ENCODE results near the gene CDK5. TPM values are rescaled to one million over a fixed set of nuclear protein-coding genes. Genes with fewer than 3 reads are reported as not detected.

Gene CDK5
- total RNA-seq, 2 donors from 2014 or later, result 13.0 to 19.4 TPM

- DNase-seq (ENCODE audit: low spot score in 2 of 2), result no peak
- peaks cover 0 to 7% of the 10 kb centered on the region in 2 donors for H3K36me3 Mint-ChIP-seq
- H3K27ac Mint-ChIP-seq, result peak overlapping the region in 1 of 2 donors; percentile 47
- no peak for ATAC-seq
- H3K9me3 Mint-ChIP-seq, result no peaks in the 10 kb centered on the region
Observed at GRCh38 chr7:151088856-151089699, 31.4 kb upstream of the CDK5 start.

- peaks cover 0 to 7% of the 10 kb centered on the region in 2 donors for H3K36me3 Mint-ChIP-seq
- H3K9me3 Mint-ChIP-seq, result no peaks in the 10 kb centered on the region
- peak overlapping the region; percentile 50 to 61 for H3K27ac Mint-ChIP-seq
- DNase-seq (ENCODE audit: low spot score in 2 of 2), result no peak
- peak in 1 of 2 donors; percentile 19 for ATAC-seq
Observed at GRCh38 chr7:151088019-151088855, 30.5 kb upstream of the CDK5 start.

DNA sequence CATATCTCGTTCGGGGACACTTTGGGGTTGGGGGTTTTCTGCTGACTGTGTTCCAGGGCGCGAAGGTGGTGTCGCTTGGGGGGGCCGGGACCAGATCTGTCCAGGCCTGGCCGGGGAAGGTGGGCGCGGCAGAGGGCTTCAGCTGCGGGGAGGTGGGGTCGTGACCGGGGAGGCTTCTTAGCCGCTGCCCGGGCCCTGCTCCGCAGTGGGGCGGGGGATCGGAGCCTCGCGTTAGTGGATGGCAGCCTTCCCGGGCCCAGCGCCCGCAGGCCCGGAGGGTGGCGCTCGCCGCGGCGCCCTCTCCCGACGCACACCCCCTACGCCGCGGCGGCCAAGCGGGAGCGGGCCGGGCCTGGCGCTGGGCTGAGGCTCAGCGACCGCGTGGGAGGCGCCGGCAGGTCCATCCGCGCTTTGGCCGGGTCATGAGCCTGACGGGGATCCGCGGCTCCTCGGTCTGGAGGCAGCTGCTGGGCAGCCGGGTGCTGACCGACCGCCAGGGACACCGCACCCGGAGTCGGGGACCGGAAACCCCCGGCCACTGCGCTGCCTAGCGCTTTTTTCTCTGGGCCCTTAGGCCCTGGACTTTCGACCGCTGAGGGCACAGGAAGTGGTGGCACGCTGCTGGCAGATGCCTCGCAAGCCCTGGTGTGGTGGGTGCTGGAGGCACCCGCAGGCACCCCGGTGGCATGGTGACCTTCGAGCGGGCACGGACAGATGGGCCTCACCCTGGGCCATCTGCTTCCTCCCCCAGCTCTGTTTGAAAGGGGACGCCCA lies 29.7 kb upstream of the CDK5 start:
- Mint-ChIP-seq H3K27ac (peak overlapping the region; percentile 57 to 61), H3K36me3 (peaks cover 6 to 13% of the 10 kb centered on the region in 2 donors), H3K9me3 (no peaks in the 10 kb centered on the region)
- ATAC-seq (peak; percentile 35 to 49), DNase-seq (ENCODE audit: low spot score in 2 of 2) (peak; percentile 46 to 74)

- ATAC-seq (peak in 1 of 2 donors; percentile 16), DNase-seq (ENCODE audit: low spot score in 2 of 2) (peak in 1 of 2 donors; percentile 46)
- H3K36me3 Mint-ChIP-seq, result peaks cover 6 to 13% of the 10 kb centered on the region in 2 donors
Observed at GRCh38 chr7:151086802-151087244, 29.1 kb upstream of the CDK5 start.

GRCh38 chr7:151085691-151086620 lies 28.3 kb upstream of the CDK5 start, which contains the start of gene AGAP3:
Gene AGAP3 (plus strand): TSS chr7:151086475. CDS start chr7:151086742, 267 bp downstream.
- Mint-ChIP-seq H3K36me3 (peaks cover 6 to 13% of the 10 kb centered on the region in 2 donors), H3K27ac (peak within 1 kb of the TSS; percentile 57 to 60), H3K9me3 (no peaks in the 10 kb centered on the region)
- ATAC-seq, result peak; percentile 19 to 34
- DNase-seq (ENCODE audit: low spot score in 2 of 2), result peak in 1 of 2 donors; percentile 50

More at GRCh38 chr7:151086802-151087244, 29.1 kb upstream of the CDK5 start:
- Mint-ChIP-seq H3K27ac (peak overlapping the region in 1 of 2 donors; percentile 57), H3K9me3 (no peaks in the 10 kb centered on the region)

DNA sequence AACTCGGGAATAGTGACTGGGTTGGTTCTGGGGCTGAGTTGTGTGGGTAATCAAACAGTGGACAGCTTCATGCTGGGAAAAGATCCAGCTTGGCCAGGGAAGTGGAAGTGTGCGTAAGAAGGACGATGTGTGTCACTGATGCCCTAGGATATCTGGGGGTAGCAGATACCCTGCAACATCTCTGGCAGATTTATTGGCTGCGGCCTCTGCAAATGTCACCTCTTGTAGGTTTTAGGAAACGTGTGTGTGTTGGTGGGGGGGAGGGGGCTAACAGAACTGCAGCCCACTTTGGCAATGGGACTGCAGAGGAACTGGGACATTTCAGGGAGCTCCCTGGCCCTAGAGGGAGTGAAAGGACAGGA lies 27.6 kb upstream of the CDK5 start:
- Mint-ChIP-seq H3K9me3 (no peaks in the 10 kb centered on the region), H3K27ac (peak overlapping the region in 1 of 2 donors; percentile 37), H3K36me3 (peaks cover 6 to 14% of the 10 kb centered on the region in 2 donors)
- ATAC-seq, result no peak
- DNase-seq (ENCODE audit: low spot score in 2 of 2), result no peak

- H3K36me3 Mint-ChIP-seq, result peaks cover 6 to 15% of the 10 kb centered on the region in 2 donors
- H3K9me3 Mint-ChIP-seq, result no peaks in the 10 kb centered on the region
- ATAC-seq (no peak), DNase-seq (ENCODE audit: low spot score in 2 of 2) (no peak)
- peak overlapping the region in 1 of 2 donors; percentile 89 for H3K27ac Mint-ChIP-seq
Observed at GRCh38 chr7:151083824-151084160, 26.1 kb upstream of the CDK5 start.

- DNase-seq (ENCODE audit: low spot score in 2 of 2), result peak; percentile 76 to 79
- Mint-ChIP-seq H3K27ac (peak within 1 kb of the TSS; percentile 89 to 97), H3K36me3 (peaks cover 6 to 14% of the 10 kb centered on the region in 2 donors), H3K9me3 (no peaks in the 10 kb centered on the region)
- ATAC-seq, result peak; percentile 45 to 73
Observed at GRCh38 chr7:151083071-151083823, 25.6 kb upstream of the CDK5 start, which contains the start of gene TMUB1. Gene TMUB1 (minus strand): TSS chr7:151083493. CDS start chr7:151082563, 930 bp downstream.

GRCh38 chr7:151082141-151083070 lies 24.7 kb upstream of the CDK5 start:
- Mint-ChIP-seq H3K9me3 (no peaks in the 10 kb centered on the region), H3K27ac (peak overlapping the region; percentile 89 to 97), H3K36me3 (peaks cover 6 to 14% of the 10 kb centered on the region in 2 donors)
- DNase-seq (ENCODE audit: low spot score in 2 of 2) (no peak), ATAC-seq (no peak)

- Mint-ChIP-seq H3K36me3 (peaks cover 6 to 14% of the 10 kb centered on the region in 2 donors), H3K9me3 (no peaks in the 10 kb centered on the region), H3K27ac (peak overlapping the region in 1 of 2 donors; percentile 89)
- no peak for ATAC-seq
- DNase-seq (ENCODE audit: low spot score in 2 of 2), result no peak
Observed at GRCh38 chr7:151081170-151082101, 23.7 kb upstream of the CDK5 start.

DNA sequence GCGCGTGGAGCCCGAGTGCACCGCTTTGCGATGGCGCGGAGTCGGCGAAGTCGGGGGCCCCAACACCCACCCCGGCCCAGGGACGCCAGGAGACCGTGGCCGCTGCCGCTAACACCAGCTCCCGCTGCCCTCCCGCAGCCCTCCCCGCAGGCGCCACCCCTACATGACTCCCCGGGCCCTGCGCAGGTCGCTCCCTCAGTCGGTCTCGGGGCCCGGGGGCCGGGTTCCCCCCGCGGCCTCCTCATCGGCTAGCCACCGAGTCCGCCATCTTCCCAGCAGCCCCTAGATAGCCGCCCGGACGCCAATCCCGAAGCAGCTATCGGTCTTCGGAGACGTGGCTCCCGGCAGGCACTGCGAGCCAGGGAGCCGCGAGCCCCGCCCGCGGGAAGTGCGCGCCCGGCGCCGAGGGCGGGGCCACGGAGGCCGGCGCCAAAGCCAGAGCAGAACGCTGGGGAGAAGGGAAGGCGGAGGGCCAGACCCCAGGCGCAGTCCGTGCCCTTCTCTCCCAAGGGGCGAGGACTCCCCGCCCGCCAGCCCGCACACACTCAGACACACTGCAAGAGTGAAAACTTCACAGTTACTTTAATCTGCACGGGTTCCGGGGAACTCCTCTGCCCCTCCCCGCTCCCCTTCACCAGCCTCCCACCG lies 22.9 kb upstream of the CDK5 start, which contains the start of gene FASTK:
TSS of gene FASTK (minus strand) at position 288 of the 648 bp plus-strand sequence. CDS start at position 245, 43 bp downstream.
- DNase-seq (ENCODE audit: low spot score in 2 of 2) (peak; percentile 88 to 89), ATAC-seq (peak; percentile 85 to 88)

GRCh38 chr7:151080067-151080521 lies 22.4 kb upstream of the CDK5 start:
- peak overlapping the region; percentile 79 to 91 for H3K27ac Mint-ChIP-seq
- no peaks in the 10 kb centered on the region for H3K9me3 Mint-ChIP-seq
- peak; percentile 0 to 13 for ATAC-seq
- no peak for DNase-seq (ENCODE audit: low spot score in 2 of 2)
- H3K36me3 Mint-ChIP-seq, result peaks cover 12 to 14% of the 10 kb centered on the region in 2 donors

More for the DNA sequence above, 22.9 kb upstream of the CDK5 start, which contains the start of gene FASTK:
- Mint-ChIP-seq H3K27ac (peak within 1 kb of the TSS; percentile 89 to 91), H3K36me3 (peaks cover 7 to 14% of the 10 kb centered on the region in 2 donors), H3K9me3 (no peaks in the 10 kb centered on the region)
